Astrocyte of the spinal cord (primary cell): ENCODE measurements around the gene UBLCP1.
"Not testable (repeated sequence)": the region's sequence is repeated elsewhere in the genome, so short reads cannot be mapped to it uniquely, and the experiment has no call there.

Experiments
- DNase-seq: peaks from one replicate; pipeline ENCODE4 v3.0.0; 2011; ENCODE audit warnings: low read depth, low spot score
- H3K4me3 ChIP-seq: 2 replicates; pipeline ENCODE4 v1.5.1; 2011; ENCODE audit warnings: low read depth, mild to moderate bottlenecking, low read length, moderate library complexity
- CTCF ChIP-seq: IDR thresholded peaks from 2 replicates; pipeline ENCODE4 v1.5.1; 2012; ENCODE audit warnings: low read depth, mild to moderate bottlenecking, low read length, inconsistent platforms
- in situ Hi-C: cut with HindIII; loops from 2 replicates; pipeline ENCODE4 v1.10.0; 2017; ENCODE audit warnings: low sequenced_read_pairs

Gene UBLCP1

GRCh38 chr5:159231167-159231566 lies 31.9 kb upstream of the UBLCP1 start:
- no peak overlapping the region for H3K4me3 ChIP-seq
- TF ChIP-seq CTCF, result no peak
- DNase-seq, result no peak
- in situ Hi-C loops, result no loop called here

- in situ Hi-C loops, DNase-seq, H3K4me3 ChIP-seq: not testable (repeated sequence)
Measured at GRCh38 chr5:159235871-159236520, 27.1 kb upstream of the UBLCP1 start.

GRCh38 chr5:159240301-159240870 lies 22.7 kb upstream of the UBLCP1 start:
- H3K4me3 ChIP-seq, result no peak overlapping the region
- TF ChIP-seq CTCF, result no peak
- in situ Hi-C loops, result no loop called here
- peak; percentile 34 for DNase-seq

- in situ Hi-C loops, result no loop called here
- no peak overlapping the region for H3K4me3 ChIP-seq
- no peak for DNase-seq
- TF ChIP-seq CTCF, result no peak
Measured at GRCh38 chr5:159241946-159242552, 21.0 kb upstream of the UBLCP1 start.

GRCh38 chr5:159242656-159243055 lies 20.4 kb upstream of the UBLCP1 start:
- no peak overlapping the region for H3K4me3 ChIP-seq
- TF ChIP-seq CTCF, result no peak
- in situ Hi-C loops, result no loop called here
- DNase-seq, result no peak

- no peak overlapping the region for H3K4me3 ChIP-seq
- in situ Hi-C loops, result no loop called here
- DNase-seq, result no peak
- no peak for TF ChIP-seq CTCF
Measured at GRCh38 chr5:159243385-159243784, 19.7 kb upstream of the UBLCP1 start.

GRCh38 chr5:159244163-159244562 lies 18.9 kb upstream of the UBLCP1 start:
- no peak for DNase-seq
- H3K4me3 ChIP-seq, result no peak overlapping the region
- no peak for TF ChIP-seq CTCF
- in situ Hi-C loops, result no loop called here
